ENCODE measurements around the gene CST5. TPM values are rescaled to one million over a fixed set of nuclear protein-coding genes. Genes with fewer than 3 reads are reported as not detected.

The CST5 gene, protein sequence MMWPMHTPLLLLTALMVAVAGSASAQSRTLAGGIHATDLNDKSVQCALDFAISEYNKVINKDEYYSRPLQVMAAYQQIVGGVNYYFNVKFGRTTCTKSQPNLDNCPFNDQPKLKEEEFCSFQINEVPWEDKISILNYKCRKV
- under 1 TPM in 1 of 4 donors, not detected in 3; 0.16 TPM for polyA plus RNA-seq
- long read RNA-seq, donor 1: 0 reads
- long read RNA-seq, donor 2: 0 reads
- long read RNA-seq, donor 3: 0 reads
- long read RNA-seq, donor 4: 0 reads
- long read RNA-seq, donor 5: 0 reads
- long read RNA-seq, donor 6: 0 reads
- long read RNA-seq, donor 7: 0 reads
- long read RNA-seq, donor 8: 0 reads
- long read RNA-seq, donor 9: 0 reads
- long read RNA-seq, donor 10: 0 reads

DNA sequence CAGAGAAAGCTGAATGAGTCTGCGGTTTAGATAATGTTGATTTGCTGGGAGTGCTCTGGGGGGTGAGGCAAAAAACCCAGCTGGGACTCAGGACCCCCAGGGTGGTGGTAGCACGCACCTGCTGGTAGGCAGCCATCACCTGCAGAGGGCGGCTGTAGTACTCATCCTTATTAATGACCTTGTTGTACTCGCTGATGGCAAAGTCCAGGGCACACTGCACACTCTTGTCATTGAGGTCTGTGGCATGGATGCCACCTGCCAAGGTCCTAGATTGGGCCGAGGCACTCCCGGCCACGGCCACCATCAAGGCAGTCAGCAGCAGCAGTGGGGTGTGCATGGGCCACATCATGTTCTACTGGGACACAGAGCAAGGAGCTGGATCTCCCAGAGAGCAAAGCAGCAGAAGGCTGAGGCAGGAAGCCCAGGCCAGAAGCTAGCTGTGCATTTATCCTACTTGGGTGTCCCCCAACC, at the start of gene CST5:
Gene CST5 (minus strand): TSS at position 421 of the 471 bp plus-strand sequence. CDS start 72 bp downstream, at position 349.
- 41 to 82% (median 63%) methylated on average over 7 of the region's 7 CpGs for WGBS, 3 donors
- no peak for DNase-seq
- no peak for FAIRE-seq
- no peak within 1 kb of the TSS for H3K27ac ChIP-seq (ENCODE audit: low read depth in 1 of 3, low read length in 2 of 3)
- H3K4me3 ChIP-seq (ENCODE audit: low read depth in 1 of 3, low read length in 3 of 3): no peak within 1 kb of the TSS
- no peaks in the 10 kb centered on the region for H3K4me1 ChIP-seq (ENCODE audit: control insufficient read depth in 3 of 3, insufficient read depth in 2 of 3, low read depth in 1 of 3, low read length in 2 of 3)
- no peaks in the 10 kb centered on the region for H3K36me3 ChIP-seq (ENCODE audit: control insufficient read depth in 3 of 3, insufficient read depth in 2 of 3, low read depth in 1 of 3, low read length in 3 of 3)
- no peaks in the 10 kb centered on the region for H3K27me3 ChIP-seq (ENCODE audit: control insufficient read depth in 3 of 3, insufficient read depth in 3 of 3, low read length in 3 of 3)
- H3K9me3 ChIP-seq (ENCODE audit: control insufficient read depth in 2 of 2, insufficient read depth in 1 of 2, low read depth in 1 of 2, low read length in 1 of 2): no peaks in the 10 kb centered on the region

DNA sequence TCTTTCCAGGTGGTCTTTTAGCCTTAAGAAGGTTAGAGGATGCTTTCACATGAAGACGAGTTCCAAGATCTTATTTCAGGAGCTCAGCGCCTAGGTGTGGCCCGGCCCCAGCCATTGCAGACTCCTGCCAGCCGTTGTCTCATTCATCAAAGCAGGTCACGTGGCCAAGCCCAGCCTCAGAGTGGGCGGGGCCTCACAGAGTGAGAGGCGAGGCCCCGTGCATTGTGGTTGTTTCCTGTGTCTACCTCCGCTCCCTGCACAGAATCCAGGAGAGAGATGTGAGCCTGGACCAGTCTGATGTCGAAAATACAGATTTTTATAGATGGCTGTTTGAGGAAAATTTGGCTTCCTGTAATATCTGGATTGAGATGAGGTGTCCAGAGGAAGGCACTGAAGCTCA, 49.2 kb upstream of the CST5 start:
- DNase-seq: no peak
- no peak for FAIRE-seq
- WGBS, 3 donors: 42 to 64% (median 54%) methylated on average over 10 of the region's 10 CpGs

DNA sequence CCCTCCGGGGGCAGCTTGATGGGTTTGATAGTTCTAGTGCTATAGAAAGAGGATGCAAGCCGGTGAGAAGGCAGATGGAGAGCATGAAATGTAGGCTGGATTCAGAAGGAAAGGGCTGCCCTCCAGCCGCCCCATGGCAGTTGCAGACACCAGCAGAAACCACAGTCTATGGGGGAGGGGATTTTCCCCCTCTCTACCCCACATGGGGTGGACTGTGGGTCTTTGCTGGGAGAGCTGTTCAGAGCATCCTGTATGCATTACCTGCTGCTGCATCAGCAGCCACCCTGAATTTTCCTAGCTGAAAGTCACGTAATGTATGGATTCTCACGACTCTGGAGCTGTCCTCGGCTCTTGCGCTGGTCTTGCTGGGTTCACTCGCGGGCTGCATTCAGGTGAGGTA, 48.8 kb upstream of the CST5 start:
- Histone ChIP-seq H3K27ac (ENCODE audit: low read depth in 1 of 3, low read length in 2 of 3) (no peak overlapping the region), H3K9me3 (ENCODE audit: control insufficient read depth in 2 of 2, insufficient read depth in 1 of 2, low read depth in 1 of 2, low read length in 1 of 2) (no peaks in the 10 kb centered on the region), H3K4me1 (ENCODE audit: control insufficient read depth in 3 of 3, insufficient read depth in 2 of 3, low read depth in 1 of 3, low read length in 2 of 3) (no peaks in the 10 kb centered on the region), H3K36me3 (ENCODE audit: control insufficient read depth in 3 of 3, insufficient read depth in 2 of 3, low read depth in 1 of 3, low read length in 3 of 3) (no peaks in the 10 kb centered on the region), H3K4me3 (ENCODE audit: low read depth in 1 of 3, low read length in 3 of 3) (no peak overlapping the region), H3K27me3 (ENCODE audit: control insufficient read depth in 3 of 3, insufficient read depth in 3 of 3, low read length in 3 of 3) (no peaks in the 10 kb centered on the region)
- no peak for FAIRE-seq
- DNase-seq: no peak
- WGBS, 3 donors: 85 to 94% (median 90%) methylated on average over 9 of the region's 9 CpGs

More for the DNA sequence above, 49.2 kb upstream of the CST5 start:
- no peaks in the 10 kb centered on the region for H3K27me3 ChIP-seq (ENCODE audit: control insufficient read depth in 3 of 3, insufficient read depth in 3 of 3, low read length in 3 of 3)
- no peak overlapping the region for H3K4me3 ChIP-seq (ENCODE audit: low read depth in 1 of 3, low read length in 3 of 3)
- no peaks in the 10 kb centered on the region for H3K4me1 ChIP-seq (ENCODE audit: control insufficient read depth in 3 of 3, insufficient read depth in 2 of 3, low read depth in 1 of 3, low read length in 2 of 3)
- no peaks in the 10 kb centered on the region for H3K36me3 ChIP-seq (ENCODE audit: control insufficient read depth in 3 of 3, insufficient read depth in 2 of 3, low read depth in 1 of 3, low read length in 3 of 3)
- H3K9me3 ChIP-seq (ENCODE audit: control insufficient read depth in 2 of 2, insufficient read depth in 1 of 2, low read depth in 1 of 2, low read length in 1 of 2): no peaks in the 10 kb centered on the region
- no peak overlapping the region for H3K27ac ChIP-seq (ENCODE audit: low read depth in 1 of 3, low read length in 2 of 3)

DNA sequence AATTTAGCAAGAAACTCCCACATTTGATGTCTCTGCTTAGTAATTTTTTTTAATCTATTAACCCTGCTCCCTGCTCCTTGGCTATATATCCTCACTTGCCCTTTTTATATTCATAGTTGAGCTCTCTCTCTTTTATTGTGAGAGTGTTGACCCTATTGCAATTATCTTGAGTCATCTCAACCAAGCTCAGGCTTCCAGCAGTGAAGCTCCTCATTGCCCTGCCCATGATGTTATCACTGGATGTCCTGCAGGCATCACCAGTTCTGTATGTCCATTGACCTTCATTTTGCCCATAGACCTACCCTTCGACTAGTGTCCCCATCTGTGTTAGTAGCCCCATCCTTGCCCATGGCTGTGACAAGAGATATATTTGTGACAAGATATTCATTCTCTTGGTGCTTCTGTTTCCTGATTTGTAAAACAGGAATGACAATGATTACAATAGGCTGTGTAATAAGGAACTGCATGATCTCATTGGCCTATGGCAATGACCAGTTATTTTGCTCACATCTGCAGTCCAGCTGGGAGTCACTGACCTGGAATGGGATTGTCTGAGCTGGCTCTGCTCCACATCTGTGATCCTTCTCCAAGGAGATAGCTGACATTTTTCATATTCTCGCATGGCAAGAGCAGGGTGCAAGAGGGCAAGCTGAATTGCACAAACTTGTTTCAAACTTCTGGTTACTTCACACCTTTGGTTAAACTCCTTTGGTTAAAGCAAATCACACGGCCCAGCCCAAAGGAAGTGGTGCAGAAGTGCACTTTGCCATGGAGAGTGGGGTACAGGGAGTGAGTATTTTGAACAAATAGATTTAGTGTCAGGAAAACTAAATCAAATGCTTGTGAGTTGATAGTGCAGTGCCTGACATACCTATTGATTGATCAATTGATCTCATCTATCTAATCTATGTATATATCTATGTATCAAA, 47.7 kb upstream of the CST5 start:
- H3K4me3 ChIP-seq (ENCODE audit: low read depth in 1 of 3, low read length in 3 of 3): no peak overlapping the region
- no peak overlapping the region for H3K27ac ChIP-seq (ENCODE audit: low read depth in 1 of 3, low read length in 2 of 3)
- H3K4me1 ChIP-seq (ENCODE audit: control insufficient read depth in 3 of 3, insufficient read depth in 2 of 3, low read depth in 1 of 3, low read length in 2 of 3): no peaks in the 10 kb centered on the region
- H3K27me3 ChIP-seq (ENCODE audit: control insufficient read depth in 3 of 3, insufficient read depth in 3 of 3, low read length in 3 of 3): no peaks in the 10 kb centered on the region
- no peaks in the 10 kb centered on the region for H3K36me3 ChIP-seq (ENCODE audit: control insufficient read depth in 3 of 3, insufficient read depth in 2 of 3, low read depth in 1 of 3, low read length in 3 of 3)
- no peak for DNase-seq
- H3K9me3 ChIP-seq (ENCODE audit: control insufficient read depth in 2 of 2, insufficient read depth in 1 of 2, low read depth in 1 of 2, low read length in 1 of 2): no peaks in the 10 kb centered on the region
- no peak for FAIRE-seq
- WGBS, 3 donors: 48 to 55% (median 50%) methylated on average over 3 of the region's 3 CpGs

DNA sequence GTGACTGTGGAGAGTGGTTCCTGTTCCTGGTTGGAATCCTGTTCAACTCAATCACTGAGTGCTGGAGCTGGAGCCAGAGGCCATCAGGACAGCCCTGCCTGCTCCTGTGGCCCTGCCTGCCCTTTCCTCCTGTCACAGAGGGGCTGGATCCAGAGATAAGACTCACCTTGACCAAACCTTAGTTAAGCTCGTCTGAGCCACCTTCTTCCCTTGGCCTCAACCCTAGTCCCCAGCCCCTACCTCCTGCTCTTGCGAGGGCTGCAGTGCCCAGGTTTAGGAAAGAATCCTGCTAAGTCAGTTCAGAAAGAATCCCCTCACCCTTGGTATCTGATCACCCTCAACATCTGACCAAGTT, 47.0 kb upstream of the CST5 start:
- WGBS, 3 donors: 44 to 65% (median 55%) methylated on average over 2 of the region's 2 CpGs
- DNase-seq (no peak), FAIRE-seq (no peak)
- H3K27ac ChIP-seq (ENCODE audit: low read depth in 1 of 3, low read length in 2 of 3): no peak overlapping the region
- no peaks in the 10 kb centered on the region for H3K9me3 ChIP-seq (ENCODE audit: control insufficient read depth in 2 of 2, insufficient read depth in 1 of 2, low read depth in 1 of 2, low read length in 1 of 2)
- no peaks in the 10 kb centered on the region for H3K4me1 ChIP-seq (ENCODE audit: control insufficient read depth in 3 of 3, insufficient read depth in 2 of 3, low read depth in 1 of 3, low read length in 2 of 3)
- H3K27me3 ChIP-seq (ENCODE audit: control insufficient read depth in 3 of 3, insufficient read depth in 3 of 3, low read length in 3 of 3): no peaks in the 10 kb centered on the region
- no peaks in the 10 kb centered on the region for H3K36me3 ChIP-seq (ENCODE audit: control insufficient read depth in 3 of 3, insufficient read depth in 2 of 3, low read depth in 1 of 3, low read length in 3 of 3)
- no peak overlapping the region for H3K4me3 ChIP-seq (ENCODE audit: low read depth in 1 of 3, low read length in 3 of 3)

DNA sequence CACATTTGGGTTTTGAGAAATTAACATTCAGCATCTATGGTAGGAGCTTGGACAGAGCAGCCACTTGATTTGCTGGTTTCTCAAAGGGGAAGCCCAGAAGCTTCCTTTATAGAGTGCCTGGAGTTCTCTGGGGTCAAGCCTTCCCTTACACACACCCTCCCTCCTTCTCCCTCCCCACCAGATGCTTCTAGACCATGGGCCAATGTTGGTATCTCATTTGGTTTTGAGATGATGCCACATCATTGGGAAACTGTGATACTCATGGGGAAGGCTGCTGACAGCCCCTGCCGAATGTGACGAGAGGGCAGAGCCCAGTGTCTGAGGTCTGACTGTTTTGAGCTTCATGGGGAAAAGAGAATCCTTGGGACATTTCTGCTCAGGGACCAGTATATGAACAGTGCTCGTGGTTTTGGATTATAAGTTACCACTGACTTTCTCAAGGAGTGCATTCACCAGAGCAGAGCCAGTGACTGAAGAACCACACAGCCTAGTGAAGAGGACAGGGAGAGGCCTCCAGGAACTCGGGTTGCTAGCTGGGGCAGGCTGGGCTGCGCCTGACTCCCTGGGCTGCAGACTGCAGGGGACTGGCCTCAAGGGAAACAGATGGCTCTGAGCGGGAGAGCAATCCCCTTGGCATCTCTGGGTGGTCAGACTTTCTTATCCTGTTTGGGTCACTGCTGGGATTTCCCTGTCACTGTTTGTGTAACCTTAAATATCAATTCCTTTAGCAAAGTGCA, 46.4 kb upstream of the CST5 start:
- Histone ChIP-seq H3K4me3 (ENCODE audit: low read depth in 1 of 3, low read length in 3 of 3) (no peak overlapping the region), H3K9me3 (ENCODE audit: control insufficient read depth in 2 of 2, insufficient read depth in 1 of 2, low read depth in 1 of 2, low read length in 1 of 2) (no peaks in the 10 kb centered on the region), H3K36me3 (ENCODE audit: control insufficient read depth in 3 of 3, insufficient read depth in 2 of 3, low read depth in 1 of 3, low read length in 3 of 3) (no peaks in the 10 kb centered on the region), H3K27me3 (ENCODE audit: control insufficient read depth in 3 of 3, insufficient read depth in 3 of 3, low read length in 3 of 3) (no peaks in the 10 kb centered on the region), H3K4me1 (ENCODE audit: control insufficient read depth in 3 of 3, insufficient read depth in 2 of 3, low read depth in 1 of 3, low read length in 2 of 3) (no peaks in the 10 kb centered on the region), H3K27ac (ENCODE audit: low read depth in 1 of 3, low read length in 2 of 3) (no peak overlapping the region)
- WGBS, 3 donors: 66 to 73% (median 71%) methylated on average over 6 of the region's 6 CpGs
- DNase-seq (no peak), FAIRE-seq (no peak)

DNA sequence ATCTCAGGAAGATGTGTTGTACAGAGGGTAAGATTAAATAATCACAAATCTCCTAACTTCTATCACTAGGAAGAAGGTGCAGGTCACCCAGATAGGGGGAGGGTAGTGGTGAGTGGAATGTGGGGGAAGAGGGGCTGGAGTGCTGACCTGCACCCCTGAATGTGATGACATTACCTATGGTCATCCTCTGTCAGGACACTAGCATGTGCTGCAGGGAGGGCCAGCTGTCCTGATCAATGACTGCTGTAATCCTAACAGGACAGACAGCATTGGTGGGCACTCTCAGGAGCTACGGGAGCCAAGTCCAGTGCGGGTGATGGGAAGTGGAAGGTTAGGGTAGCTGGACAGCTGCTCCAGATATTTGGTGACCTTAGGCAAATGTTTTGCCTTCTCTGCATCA, 45.2 kb upstream of the CST5 start:
- Histone ChIP-seq H3K4me1 (ENCODE audit: control insufficient read depth in 3 of 3, insufficient read depth in 2 of 3, low read depth in 1 of 3, low read length in 2 of 3) (no peaks in the 10 kb centered on the region), H3K9me3 (ENCODE audit: control insufficient read depth in 2 of 2, insufficient read depth in 1 of 2, low read depth in 1 of 2, low read length in 1 of 2) (no peaks in the 10 kb centered on the region), H3K36me3 (ENCODE audit: control insufficient read depth in 3 of 3, insufficient read depth in 2 of 3, low read depth in 1 of 3, low read length in 3 of 3) (no peaks in the 10 kb centered on the region), H3K27me3 (ENCODE audit: control insufficient read depth in 3 of 3, insufficient read depth in 3 of 3, low read length in 3 of 3) (no peaks in the 10 kb centered on the region), H3K27ac (ENCODE audit: low read depth in 1 of 3, low read length in 2 of 3) (no peak overlapping the region), H3K4me3 (ENCODE audit: low read depth in 1 of 3, low read length in 3 of 3) (no peak overlapping the region)
- DNase-seq: no peak
- FAIRE-seq: no peak
- 54 to 69% (median 67%) methylated on average over 2 of the region's 2 CpGs for WGBS, 3 donors

DNA sequence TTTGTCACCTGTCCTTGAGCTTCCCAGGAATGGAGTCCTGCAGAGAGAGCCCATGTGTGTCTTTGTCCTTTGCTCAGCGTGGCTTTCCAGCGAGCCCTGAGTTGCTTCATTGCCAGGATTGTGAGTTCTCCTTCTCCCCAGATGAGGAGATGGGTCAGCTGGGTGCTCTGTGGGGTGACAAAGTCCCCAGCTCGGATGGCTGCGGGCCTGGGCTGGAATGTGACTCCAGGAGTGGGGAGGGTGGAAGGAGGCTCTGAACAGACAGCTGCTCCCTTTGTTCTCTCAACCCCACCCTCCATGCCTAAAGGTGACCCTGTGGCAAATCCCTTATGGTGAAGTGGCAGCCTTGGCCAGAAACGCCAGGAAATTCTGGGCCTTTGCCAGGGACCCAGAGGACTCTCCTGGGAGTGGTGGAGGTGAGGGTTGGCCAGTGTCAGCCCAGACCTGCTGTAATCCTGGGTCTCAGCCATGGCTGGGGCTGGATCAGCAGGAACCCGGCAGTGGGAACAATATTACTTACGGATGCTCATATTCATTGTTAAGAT, 44.4 kb upstream of the CST5 start:
- no peaks in the 10 kb centered on the region for H3K36me3 ChIP-seq (ENCODE audit: control insufficient read depth in 3 of 3, insufficient read depth in 2 of 3, low read depth in 1 of 3, low read length in 3 of 3)
- no peak for DNase-seq
- H3K9me3 ChIP-seq (ENCODE audit: control insufficient read depth in 2 of 2, insufficient read depth in 1 of 2, low read depth in 1 of 2, low read length in 1 of 2): no peaks in the 10 kb centered on the region
- no peak overlapping the region for H3K27ac ChIP-seq (ENCODE audit: low read depth in 1 of 3, low read length in 2 of 3)
- no peaks in the 10 kb centered on the region for H3K4me1 ChIP-seq (ENCODE audit: control insufficient read depth in 3 of 3, insufficient read depth in 2 of 3, low read depth in 1 of 3, low read length in 2 of 3)
- 41 to 70% (median 53%) methylated on average over 7 of the region's 7 CpGs for WGBS, 3 donors
- H3K27me3 ChIP-seq (ENCODE audit: control insufficient read depth in 3 of 3, insufficient read depth in 3 of 3, low read length in 3 of 3): no peaks in the 10 kb centered on the region
- no peak for FAIRE-seq
- H3K4me3 ChIP-seq (ENCODE audit: low read depth in 1 of 3, low read length in 3 of 3): no peak overlapping the region

All from small intestine (tissue), 16 donors.